ENCODE data around the gene ADAMTSL3. TPM values are rescaled to one million over a fixed set of nuclear protein-coding genes. Genes with fewer than 3 reads are reported as not detected.

The ADAMTSL3 gene
- polyA plus RNA-seq, 1 of the 3 experiments (the other 2 are of a cell fraction) = 0.02 TPM

- TF ChIP-seq POLR2AphosphoS5 (IDR thresholded peaks at IDR 0.05; ENCODE audit: low read depth, low read length) = no peak
Observed at GRCh38 chr15:83813682-83814081, 159.8 kb downstream of the ADAMTSL3 start (continued).

- CTCF ChIA-PET = interaction anchor here (1.1 to 2.0 kb wide), 2 partner anchors 22 to 23 kb away, joined by 3 to 5 read pairs; no protein-coding TSS in a partner anchor
Observed at GRCh38 chr15:83815506-83815905, 161.6 kb downstream of the ADAMTSL3 start.

More at GRCh38 chr15:83815506-83815905, 161.6 kb downstream of the ADAMTSL3 start:
- Histone ChIP-seq H3K27ac (ENCODE audit: low read depth in 2 of 2, low read length in 1 of 2) (no peak overlapping the region), H3K4me2 (no peak overlapping the region), H3K79me2 (ENCODE audit: insufficient read depth) (no peaks in the 10 kb centered on the region), H3K9ac (no peak overlapping the region), H3K4me1 (ENCODE audit: control insufficient read depth in 1 of 2, insufficient read depth in 2 of 2, low read depth in 1 of 2, low read length in 1 of 2) (no peaks in the 10 kb centered on the region), H4K20me1 (ENCODE audit: insufficient read depth) (no peaks in the 10 kb centered on the region), H3K36me3 (replicated peaks in 1 of 2; ENCODE audit: control insufficient read depth in 1 of 2, insufficient read depth in 2 of 2, low read length in 1 of 2) (no peaks in the 10 kb centered on the region), H2AFZ (ENCODE audit: low read depth) (no peak overlapping the region), H3K4me3 (ENCODE audit: low read depth in 2 of 2, low read length in 1 of 2) (no peak overlapping the region), H3K27me3 (ENCODE audit: insufficient read depth) (no peaks in the 10 kb centered on the region; the same call in 1 of the 2 replicates), H3F3A (replicated peaks; ENCODE audit: insufficient read depth) (no peaks in the 10 kb centered on the region), H3K9me3 (no peaks in the 10 kb centered on the region), H3K9me2 (no peaks in the 10 kb centered on the region)
- WGBS (ENCODE audit: low lambda C conversion rate) = 0% methylated on average over 2 of the region's 2 CpGs
- no peak for DNase-seq
- POLR2A ChIA-PET = no interaction called here
- TF ChIP-seq ZBTB33 (IDR thresholded peaks at IDR 0.05; ENCODE audit: borderline replicate concordance, low read depth) = no peak
- no peak for TF ChIP-seq POLR2AphosphoS5 (IDR thresholded peaks at IDR 0.05; ENCODE audit: low read depth, low read length)
- no peak for TF ChIP-seq ELF1 (IDR thresholded peaks at IDR 0.05)
- TF ChIP-seq REST (IDR thresholded peaks at IDR 0.05; ENCODE audit: low read depth, low read length) = no peak
- TF ChIP-seq NRF1 (IDR thresholded peaks at IDR 0.05; ENCODE audit: low read depth, low read length) = no peak
- no peak for TF ChIP-seq FOXM1 (IDR thresholded peaks at IDR 0.05; ENCODE audit: low read depth)

Data from SK-N-SH (cell line).